Skin epidermis (tissue), 12 donors: Measurements from ENCODE around the gene TIAM2.

Experiments used
- H3K27ac ChIP-seq, 21 experiments: fragments of 200-600 bp; sonication (generic) in 11 of 21; one replicate each; pipeline ENCODE4 v1.5.0; 2020; ENCODE audit warnings: mild to moderate bottlenecking in 3 of 21, inconsistent platforms in 2 of 21, moderate library complexity in 2 of 21
- H3K4me3 ChIP-seq, 7 experiments: fragments of 200-600 bp; sonication (generic) in 2 of 7; one replicate each; pipeline ENCODE4 v1.5.0; 2020; ENCODE audit warnings: inconsistent platforms in 2 of 7, mild to moderate bottlenecking in 2 of 7, moderate library complexity in 1 of 7

The TIAM2 gene

GRCh38 chr6:155290491-155290890, 295.4 kb downstream of the TIAM2 start:
- Histone ChIP-seq H3K27ac (no peak overlapping the region), H3K4me3 (no peak overlapping the region)

- Histone ChIP-seq H3K27ac (peak overlapping the region in 1 of 21 experiments; percentile 26), H3K4me3 (no peak overlapping the region)
Measured at GRCh38 chr6:155291291-155291690, 296.2 kb downstream of the TIAM2 start.

- Histone ChIP-seq H3K4me3 (no peak overlapping the region), H3K27ac (no peak overlapping the region)
Measured at GRCh38 chr6:155292711-155293110, 297.6 kb downstream of the TIAM2 start.

GRCh38 chr6:155297669-155298068, 302.6 kb downstream of the TIAM2 start:
- no peak overlapping the region for H3K4me3 ChIP-seq

GRCh38 chr6:155301867-155302266, 306.8 kb downstream of the TIAM2 start:
- Histone ChIP-seq H3K27ac (no peak overlapping the region), H3K4me3 (no peak overlapping the region)

More at GRCh38 chr6:155297669-155298068, 302.6 kb downstream of the TIAM2 start:
- H3K27ac ChIP-seq: no peak overlapping the region

GRCh38 chr6:155303361-155303870, 308.3 kb downstream of the TIAM2 start:
- Histone ChIP-seq H3K4me3 (no peak overlapping the region), H3K27ac (no peak overlapping the region)

- Histone ChIP-seq H3K27ac (no peak overlapping the region), H3K4me3 (no peak overlapping the region)
Measured at GRCh38 chr6:155306958-155307357, 311.8 kb downstream of the TIAM2 start.
